H1 (cell line): Measurements from ENCODE around the gene PIMREG. TPM values are rescaled to one million over a fixed set of nuclear protein-coding genes. Genes with fewer than 3 reads are reported as not detected.

Experiments
- SP1 ChIP-seq: IDR thresholded peaks from 2 replicates; pipeline ENCODE4 v1.6.1; 2011; ENCODE audit warnings: low read depth, low read length
- polyA plus RNA-seq, 7 experiments: library from polyadenylated mRNA; depleted of rRNA in 3 of 7; stranded (reverse) in 5 of 7; unstranded in 2 of 7; fragments of >200 nt in 5 of 7; fragments of 200-250 nt in 2 of 7; gene quantifications; 1 replicate in 5 of 7; 2 replicates in 1 of 7; 4 replicates in 1 of 7; pipeline versions ENCODE4 v1.2.1 to v1.2.3, GENCODE V29; 2011 to 2013; ENCODE audit warnings: missing spikeins in 2 of 7, mixed read lengths in 2 of 7
- total RNA-seq: library from RNA; stranded (reverse); fragmentation: NEBNext Ultra II Directional; extraction: Animal tissue kit (Norgen Biotek cat#: 25700); gene quantifications from 2 replicates; pipeline ENCODE4 v1.2.1, GENCODE V29; 2021
- TF ChIP-seq, protein P1 (sequence below): IDR thresholded peaks from 2 replicates; pipeline ENCODE4 v1.6.1; 2012; ENCODE audit warnings: low read length, inconsistent platforms

PIMREG gene
- total and polyA plus RNA-seq, 2 of the 8 experiments (the other 6 are each of a cell fraction or from before 2014, with no cell fraction given): 133 to 148 TPM

DNA sequence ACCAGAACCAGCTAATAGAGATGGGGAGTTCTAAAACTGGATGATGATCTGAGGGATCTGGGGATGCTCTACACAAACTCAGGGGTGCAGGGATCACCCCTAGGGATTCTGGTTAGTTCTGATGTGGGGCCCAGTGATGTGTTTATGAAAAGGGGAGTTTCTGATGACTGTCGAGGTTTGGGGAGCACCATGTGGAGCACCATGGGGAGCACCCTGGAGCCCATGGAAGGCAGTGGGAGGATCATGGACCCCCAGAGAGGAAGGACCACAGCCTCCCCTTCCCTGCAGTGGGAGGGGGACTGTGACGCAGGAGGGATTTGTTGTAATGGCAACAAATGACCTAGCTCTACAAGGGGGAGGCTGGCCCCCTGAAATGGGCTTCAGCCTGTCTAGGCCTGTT is 18.4 kb downstream of the PIMREG start (continued):
- TF ChIP-seq, protein P1, sequence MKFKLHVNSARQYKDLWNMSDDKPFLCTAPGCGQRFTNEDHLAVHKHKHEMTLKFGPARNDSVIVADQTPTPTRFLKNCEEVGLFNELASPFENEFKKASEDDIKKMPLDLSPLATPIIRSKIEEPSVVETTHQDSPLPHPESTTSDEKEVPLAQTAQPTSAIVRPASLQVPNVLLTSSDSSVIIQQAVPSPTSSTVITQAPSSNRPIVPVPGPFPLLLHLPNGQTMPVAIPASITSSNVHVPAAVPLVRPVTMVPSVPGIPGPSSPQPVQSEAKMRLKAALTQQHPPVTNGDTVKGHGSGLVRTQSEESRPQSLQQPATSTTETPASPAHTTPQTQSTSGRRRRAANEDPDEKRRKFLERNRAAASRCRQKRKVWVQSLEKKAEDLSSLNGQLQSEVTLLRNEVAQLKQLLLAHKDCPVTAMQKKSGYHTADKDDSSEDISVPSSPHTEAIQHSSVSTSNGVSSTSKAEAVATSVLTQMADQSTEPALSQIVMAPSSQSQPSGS: no peak
- no peak for TF ChIP-seq SP1
